GM19238 (cell line): ENCODE measurements around the gene CRY2.
"Not testable (repeated sequence)": the region's sequence is repeated elsewhere in the genome, so short reads cannot be mapped to it uniquely, and the experiment has no call there.

Experiments used
- DNase-seq: peaks from one replicate; pipeline ENCODE4 v3.0.0; 2011; ENCODE audit warnings: low spot score; ENCODE audit not compliant: insufficient read length

CRY2 gene

DNA sequence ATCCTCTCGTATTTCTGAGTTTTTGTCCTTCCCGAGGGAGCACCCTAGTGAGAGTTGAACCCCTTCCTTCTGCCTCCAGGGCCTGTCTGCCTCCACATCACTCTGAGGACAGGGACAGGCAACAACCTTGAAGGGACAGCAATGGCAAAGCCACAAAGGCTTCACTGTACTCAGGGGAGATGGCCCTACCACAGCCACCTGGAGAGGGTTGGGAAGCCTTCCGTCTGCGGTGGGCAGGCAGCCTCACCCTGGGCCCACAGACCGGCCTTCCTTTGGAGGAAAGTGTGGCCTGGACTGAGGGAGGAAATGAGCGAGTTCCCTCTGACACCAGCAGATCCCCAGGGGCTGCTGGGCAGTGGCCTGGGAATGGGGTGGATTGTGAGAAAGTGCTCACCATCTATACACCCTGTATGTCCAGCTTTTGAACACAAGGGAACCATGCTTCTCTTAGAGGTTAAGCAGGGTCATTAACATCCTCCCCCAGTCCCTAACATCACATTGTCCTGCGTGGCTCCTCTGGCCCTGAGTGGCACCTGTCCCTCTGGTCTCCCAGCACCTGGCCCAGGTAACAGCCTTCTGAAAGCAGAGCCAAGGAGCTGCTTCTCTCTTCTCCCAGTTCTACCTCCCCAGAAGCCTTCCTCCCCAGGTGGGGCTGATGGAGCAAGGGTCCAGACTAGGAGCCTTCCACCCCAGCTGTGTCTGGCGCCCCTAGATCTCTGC, 35.5 kb upstream of the CRY2 start:
- no peak for DNase-seq

DNA sequence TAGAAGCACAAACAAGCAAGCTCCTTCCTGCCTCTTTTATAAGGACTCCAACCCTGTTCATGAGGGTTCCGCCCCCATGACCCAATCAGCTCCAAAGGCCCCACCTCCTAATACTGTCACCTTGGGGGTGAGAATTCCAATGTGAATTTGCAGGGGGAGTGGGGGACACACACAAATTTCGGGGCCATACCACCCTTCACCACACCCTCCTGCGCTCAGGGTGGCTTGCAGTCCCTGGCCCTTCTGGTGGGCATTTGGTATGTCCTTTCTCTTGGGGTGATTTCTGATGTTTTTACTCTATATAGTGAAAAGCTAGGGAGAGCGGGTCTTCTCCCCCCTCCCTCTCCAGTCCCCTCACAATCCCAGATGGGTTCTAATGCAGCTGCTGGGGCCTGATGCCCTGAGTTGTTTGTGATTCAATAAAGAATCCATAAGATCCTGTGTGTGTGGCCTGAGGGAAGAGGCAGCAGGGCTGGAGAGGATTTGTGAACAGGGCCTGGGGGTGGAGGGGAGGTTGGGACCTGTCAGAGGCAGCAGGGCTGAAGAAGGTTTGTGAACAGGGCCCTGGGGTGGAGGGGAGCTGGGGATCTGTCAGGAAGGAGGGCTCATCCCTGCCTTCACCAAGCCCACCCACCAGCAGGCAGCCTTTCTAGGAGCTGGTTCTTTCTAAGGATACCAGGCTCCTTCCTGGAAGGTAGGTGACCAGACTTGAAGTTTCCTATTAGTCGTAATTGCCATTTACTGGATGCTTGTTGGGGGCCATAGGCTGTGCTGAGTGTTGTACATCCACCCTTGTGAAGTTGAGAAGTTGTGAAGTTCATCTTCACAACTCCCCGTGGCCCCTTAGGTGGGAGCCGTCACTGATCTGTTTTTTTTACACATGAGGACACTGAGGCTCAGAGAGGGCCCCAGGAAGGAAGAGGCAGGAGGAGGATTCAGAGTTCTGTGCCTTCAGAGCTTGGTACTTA, 34.4 kb upstream of the CRY2 start:
- no peak for DNase-seq

DNA sequence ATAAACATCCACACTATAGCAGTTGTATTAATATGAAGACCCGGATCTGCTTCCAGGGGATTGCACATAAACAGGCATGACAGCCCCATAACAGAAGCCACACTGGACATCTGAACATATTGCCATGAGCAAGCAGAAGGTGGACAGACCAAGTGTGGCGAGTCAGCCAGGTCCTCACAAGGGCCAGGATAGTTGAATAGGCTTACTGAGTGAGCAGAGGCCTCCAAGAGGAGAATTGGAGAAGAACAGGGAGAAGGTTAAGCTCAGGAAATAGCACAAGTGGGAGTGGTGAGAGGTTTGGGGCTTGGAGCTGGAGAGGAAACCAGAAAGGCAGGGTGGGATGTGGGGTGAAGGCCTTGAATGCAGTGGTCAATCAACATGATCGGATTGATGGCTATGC, 31.5 kb upstream of the CRY2 start:
- no peak for DNase-seq

DNA sequence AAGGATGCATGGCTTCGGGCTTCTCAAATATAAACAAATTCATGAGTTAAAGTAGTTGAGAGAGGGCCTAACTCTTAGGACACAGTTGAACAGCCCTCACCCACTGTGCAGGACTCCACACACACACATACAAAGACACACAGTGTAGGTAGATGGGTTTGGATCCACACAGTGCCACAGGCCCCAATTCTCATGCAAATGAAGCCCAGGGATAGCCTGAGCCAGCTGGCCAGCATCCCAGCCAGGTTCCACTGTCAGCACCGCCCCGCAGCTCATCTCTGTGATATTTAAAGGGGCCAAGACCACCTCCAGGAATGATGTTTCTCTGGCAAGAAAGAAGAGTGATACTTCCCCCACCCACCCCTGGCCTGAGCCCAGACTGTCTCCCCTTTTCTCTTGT, 30.7 kb upstream of the CRY2 start:
- DNase-seq, result no peak

DNA sequence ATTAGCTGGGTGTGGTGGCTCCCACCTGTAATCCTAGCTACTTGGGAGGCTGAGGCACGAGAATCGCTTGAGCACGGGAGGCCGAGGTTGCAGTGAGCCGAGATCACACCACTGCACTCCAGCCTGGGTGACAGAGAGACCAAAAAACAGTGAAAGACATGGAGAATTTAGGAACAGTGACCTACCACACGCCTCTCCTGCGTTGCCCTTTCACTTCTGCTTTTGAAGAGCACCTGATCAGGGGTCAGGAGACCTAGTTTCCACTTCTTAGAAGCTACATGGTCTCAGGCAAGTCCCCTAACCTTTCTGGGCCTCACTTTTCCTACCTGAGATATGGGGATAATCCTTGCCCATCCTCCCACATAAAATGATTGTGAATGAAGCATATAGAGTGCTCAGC, 30.1 kb upstream of the CRY2 start:
- no peak for DNase-seq

- no peak for DNase-seq
These were observed 28.2 kb upstream of the CRY2 start for GRCh38 chr11:45818961-45819605.

GRCh38 chr11:45820211-45820857, 26.9 kb upstream of the CRY2 start:
- no peak for DNase-seq

DNA sequence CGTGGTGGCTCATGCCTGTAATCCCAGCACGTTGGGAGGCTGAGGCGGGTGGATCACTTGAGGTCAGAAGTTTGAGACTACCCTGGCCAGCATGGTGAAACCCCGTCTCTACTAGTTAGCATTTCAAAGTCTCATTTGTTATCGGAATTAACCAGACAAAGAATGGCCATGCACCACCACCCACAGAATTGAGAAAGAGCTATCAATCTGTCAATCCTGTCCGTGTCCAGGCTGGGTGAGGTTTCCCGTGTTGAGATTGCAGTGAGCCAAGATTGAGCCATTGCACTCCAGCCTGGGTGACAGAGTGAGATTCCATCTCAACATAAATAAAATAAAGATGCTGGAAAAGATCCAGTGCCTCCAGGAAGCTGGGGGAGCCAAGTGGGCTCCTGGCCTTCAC, 20.8 kb upstream of the CRY2 start:
- DNase-seq, result not testable (repeated sequence)

GRCh38 chr11:45827123-45827522, 20.2 kb upstream of the CRY2 start:
- DNase-seq, result no peak

- no peak for DNase-seq
These were observed 18.3 kb upstream of the CRY2 start for GRCh38 chr11:45828996-45829395.

GRCh38 chr11:45830596-45830995, 16.7 kb upstream of the CRY2 start:
- DNase-seq, result no peak

DNA sequence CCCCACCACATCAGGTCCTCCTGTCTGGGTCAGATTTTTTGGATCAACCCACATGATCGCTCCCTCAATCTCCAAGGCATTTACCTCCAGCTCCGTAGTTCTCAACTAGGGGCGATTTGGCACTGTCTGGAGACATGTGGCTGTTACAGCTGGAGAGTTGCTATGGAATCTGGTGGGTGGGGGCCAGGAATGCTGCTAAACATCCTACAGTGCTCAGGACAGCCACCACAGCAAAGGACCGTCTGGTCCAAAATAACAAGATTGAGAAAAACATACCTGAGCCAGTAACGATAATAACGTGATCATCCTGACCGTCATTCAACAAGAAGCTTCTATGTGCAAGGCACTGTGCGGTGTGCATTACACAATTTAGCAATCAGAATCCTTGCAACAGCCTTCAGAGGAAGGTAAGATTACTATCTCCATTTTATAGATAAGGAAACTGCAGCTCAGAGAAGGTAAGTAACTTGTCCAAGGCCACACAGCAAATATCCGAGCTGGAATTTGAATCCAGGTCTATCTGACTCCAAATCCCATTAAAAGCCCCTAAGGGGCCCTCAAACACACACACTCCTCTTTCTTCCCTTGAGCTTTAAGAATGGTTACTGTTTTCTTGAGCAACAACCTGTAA, 14.3 kb upstream of the CRY2 start:
- DNase-seq, result no peak

DNA sequence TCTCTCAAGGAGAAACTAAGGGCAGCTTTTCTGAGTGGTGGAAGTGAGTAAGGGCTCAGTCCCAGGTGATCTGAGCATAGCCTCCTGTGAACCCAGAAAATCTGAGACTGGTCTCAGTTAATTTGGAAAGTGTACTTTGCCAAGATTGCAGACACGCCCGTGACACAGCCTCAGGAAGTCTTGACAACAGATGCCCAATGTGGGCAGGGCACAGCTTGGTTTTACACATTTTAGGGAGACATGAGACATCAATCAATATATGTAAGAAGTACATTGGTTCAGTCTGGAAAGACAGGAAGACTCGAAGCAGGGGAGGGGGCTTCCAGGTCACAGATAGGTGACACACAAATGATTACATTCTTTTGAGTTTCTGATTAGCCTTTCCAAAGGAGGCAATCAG, 13.5 kb upstream of the CRY2 start:
- no peak for DNase-seq

DNA sequence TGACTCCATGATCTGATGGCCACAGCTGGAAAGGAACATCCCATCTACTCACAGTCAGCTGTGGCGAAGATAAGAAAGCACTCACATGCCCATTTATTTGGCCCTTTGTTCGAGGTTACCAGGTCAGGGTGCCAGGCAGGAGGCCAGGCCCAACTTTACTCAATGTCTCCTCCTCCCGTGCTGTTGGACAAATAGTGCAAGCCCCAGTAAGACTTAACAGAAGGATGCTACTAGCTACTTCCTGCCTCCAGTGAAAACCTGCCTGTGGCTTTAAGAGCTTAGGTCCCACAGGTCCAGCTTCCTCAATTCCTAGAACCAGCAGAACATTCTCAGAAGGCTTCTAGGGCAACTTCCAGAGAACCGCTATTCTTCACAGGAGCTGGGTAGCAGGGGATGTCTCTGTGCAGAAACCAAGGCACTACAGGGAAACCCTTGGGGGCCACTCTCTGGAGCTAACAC, 12.9 kb upstream of the CRY2 start:
- DNase-seq, result no peak

- no peak for DNase-seq
These were observed 8.1 kb upstream of the CRY2 start for GRCh38 chr11:45839204-45839603.

- DNase-seq, result not testable (repeated sequence)
These were observed 7.0 kb upstream of the CRY2 start for GRCh38 chr11:45840251-45840650.

DNA sequence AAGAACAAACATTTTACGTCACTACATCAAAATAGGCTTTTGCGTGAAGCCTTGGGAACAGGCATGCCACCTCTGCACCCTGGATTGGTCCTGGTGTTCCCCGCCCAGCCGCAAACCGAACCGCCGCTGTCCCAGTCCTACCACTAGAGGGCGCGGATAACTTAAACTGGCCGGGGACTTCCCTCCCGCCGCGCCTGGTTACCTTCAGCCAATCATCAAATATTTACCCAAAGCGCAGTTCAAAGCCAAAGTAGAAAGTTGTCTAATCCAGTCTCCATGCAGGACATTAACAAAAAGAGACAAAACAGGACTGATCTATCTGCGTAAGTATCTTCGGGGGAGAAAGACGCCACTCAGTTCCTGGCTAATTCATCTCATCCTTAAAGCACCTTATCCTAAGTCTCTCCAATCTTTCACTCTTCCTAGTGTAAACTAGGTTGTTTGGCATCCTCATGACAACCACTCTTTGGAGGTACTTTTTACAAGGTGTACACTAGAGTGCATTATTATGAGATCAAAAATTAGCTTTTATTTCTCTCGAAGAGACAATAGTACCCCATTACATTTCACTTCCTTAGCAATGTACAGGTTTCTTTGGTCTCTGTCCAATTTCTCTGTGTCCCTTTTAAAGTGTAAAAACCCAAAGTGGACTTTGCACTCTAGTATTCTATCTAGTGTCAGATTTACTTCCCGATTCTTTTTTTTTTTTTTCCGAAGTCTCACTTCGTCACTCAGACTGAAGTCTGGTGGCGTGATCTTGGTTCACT, 3.9 kb upstream of the CRY2 start:
- DNase-seq, result peak; percentile 72

DNA sequence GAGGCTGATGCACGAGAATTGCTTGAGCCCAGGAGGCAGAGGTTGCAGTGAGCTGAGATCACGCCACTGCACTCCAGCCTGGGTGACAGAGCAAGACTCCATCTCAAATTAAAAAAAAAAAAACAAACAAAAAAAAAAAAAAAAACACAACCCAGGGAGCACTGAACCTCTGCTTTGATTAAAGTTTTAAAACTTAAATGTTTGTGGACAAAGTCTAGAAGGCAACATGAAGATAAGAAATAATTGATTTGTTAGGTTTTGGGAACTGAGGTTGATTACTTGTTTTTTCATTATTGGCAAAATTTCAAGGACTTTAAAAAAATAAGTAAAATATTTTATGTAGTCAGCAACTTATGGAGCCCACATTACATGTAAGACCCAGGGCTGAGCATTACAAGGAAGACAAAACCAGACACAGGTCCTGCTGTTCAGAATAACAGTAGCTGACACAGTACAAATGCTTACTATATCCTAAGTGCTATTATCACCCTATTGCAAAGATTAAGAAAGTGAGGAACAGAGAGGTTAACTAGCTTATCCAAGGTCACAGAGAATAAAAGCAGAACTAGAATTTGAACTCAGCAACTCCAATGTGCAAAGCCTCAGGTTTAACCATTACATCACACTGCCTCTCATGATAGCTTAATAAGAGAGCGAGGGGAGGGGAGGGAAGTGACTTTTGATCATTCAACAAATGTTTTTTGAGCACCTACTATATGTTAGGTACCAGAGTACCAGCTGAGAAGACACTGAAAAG, 2.3 kb upstream of the CRY2 start:
- no peak for DNase-seq

DNA sequence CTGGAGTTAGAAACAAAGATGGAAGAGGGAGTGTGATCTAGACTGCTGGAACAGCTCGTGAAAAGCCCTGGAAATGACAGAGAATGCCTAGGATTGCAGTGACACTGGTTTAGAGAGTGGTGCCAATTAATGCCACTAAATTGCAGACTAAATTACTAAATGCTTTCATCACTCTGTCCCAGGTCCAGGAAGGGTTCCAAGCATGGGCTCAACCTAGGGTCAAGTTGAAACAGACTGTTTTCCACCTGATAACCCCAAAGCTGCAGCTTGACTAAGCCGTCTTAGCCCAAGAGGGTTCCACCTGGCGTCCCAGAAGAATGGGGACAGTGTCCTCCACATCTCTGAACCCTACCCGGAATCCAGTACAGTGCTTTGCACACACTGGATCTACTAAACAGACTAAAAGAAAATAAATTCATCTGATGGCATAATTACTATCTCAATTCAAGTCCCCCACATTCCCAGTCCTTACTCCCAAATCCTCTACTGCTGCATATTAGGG, 1.1 kb upstream of the CRY2 start:
- no peak for DNase-seq
